IMR-90 (cell line): ENCODE results near the gene COLEC11. TPM values are rescaled to one million over a fixed set of nuclear protein-coding genes. Genes with fewer than 3 reads are reported as not detected.

Source experiments
- ATAC-seq: fragments of 200-7000 bp; cut with Tn5 transposase; 2 replicates; pipeline ENCODE4 v1.9.1; 2020; ENCODE audit warnings: low read depth, mild to moderate bottlenecking, moderate library complexity
- BruUV-seq: library from RNA; stranded (reverse); fragments of 400-500 nt; replicated peaks from 2 replicates; lab custom pipeline; 2021; lab: Mats Ljungman, UMichigan
- CTCF ChIA-PET: fragments of 300-600 bp; formaldehyde crosslinking; extraction: SDS; loops from one replicate; lab custom pipeline; 2021; ENCODE audit warnings: antibody characterized with exemption; lab: Yijun Ruan, JAX
- POLR2A ChIA-PET: fragments of 300-600 bp; sonication (Branson Sonifier 250); formaldehyde crosslinking; loops from one replicate; lab custom pipeline; 2022; ENCODE audit warnings: antibody characterized with exemption; ENCODE audit not compliant: unreplicated experiment; lab: Charles Lee
- DNase-seq: peaks from one replicate; pipeline ENCODE4 v3.0.0; 2013
- H2AFZ ChIP-seq: replicated peaks from 2 replicates; pipeline ENCODE3; 2013; ENCODE audit warnings: low read length, mild to moderate bottlenecking; ENCODE audit not compliant: poor library complexity
- H2AK5ac ChIP-seq: 2 replicates; pipeline ENCODE4 v1.6.1; 2013; ENCODE audit warnings: low read depth, low read length, inconsistent platforms
- H2AK9ac ChIP-seq: replicated peaks from 2 replicates; pipeline ENCODE3; 2013; ENCODE audit warnings: mild to moderate bottlenecking, low read depth, low read length, moderate library complexity; ENCODE audit not compliant: poor library complexity
- H2BK120ac ChIP-seq: 2 replicates; pipeline ENCODE4 v1.6.1; 2013; ENCODE audit warnings: low read depth, low read length, inconsistent platforms
- H2BK15ac ChIP-seq: 3 replicates; pipeline ENCODE4 v1.6.1; 2013; ENCODE audit warnings: low read depth, low read length, inconsistent platforms
- H2BK20ac ChIP-seq: 2 replicates; pipeline ENCODE4 v1.6.1; 2013; ENCODE audit warnings: low read depth, mild to moderate bottlenecking, inconsistent platforms, low read length, moderate library complexity
- H2BK5ac ChIP-seq: 2 replicates; pipeline ENCODE4 v1.6.1; 2013; ENCODE audit warnings: mild to moderate bottlenecking, low read depth, low read length, inconsistent platforms; ENCODE audit not compliant: poor library complexity, severe bottlenecking
- H3K14ac ChIP-seq: replicated peaks from 2 replicates; pipeline ENCODE4 v1.6.1; 2013; ENCODE audit warnings: low read depth, low read length, inconsistent platforms
- H3K18ac ChIP-seq: 2 replicates; pipeline ENCODE4 v1.6.1; 2013; ENCODE audit warnings: low read depth, low read length, control low read depth
- H3K23ac ChIP-seq: 2 replicates; pipeline ENCODE4 v1.6.1; 2013; ENCODE audit warnings: low read depth, low read length, inconsistent platforms
- H3K27ac ChIP-seq: 2 replicates; pipeline ENCODE4 v1.5.1; 2013; ENCODE audit warnings: mild to moderate bottlenecking, control low read depth, low read length; ENCODE audit not compliant: insufficient read depth
- H3K27me3 ChIP-seq: 2 replicates; pipeline ENCODE4 v1.6.1; 2013; ENCODE audit warnings: low read length; ENCODE audit not compliant: control insufficient read depth, insufficient read depth
- H3K36me3 ChIP-seq: 2 replicates; pipeline ENCODE4 v1.6.1; 2013; ENCODE audit warnings: low read length, mixed read lengths; ENCODE audit not compliant: control insufficient read depth, insufficient read depth
- H3K4ac ChIP-seq: 2 replicates; pipeline ENCODE4 v1.6.1; 2013; ENCODE audit warnings: low read depth, low read length, inconsistent platforms
- H3K4me1 ChIP-seq: 2 replicates; pipeline ENCODE4 v1.6.1; 2013; ENCODE audit warnings: low read length, mixed read lengths; ENCODE audit not compliant: control insufficient read depth, insufficient read depth
- H3K4me2 ChIP-seq: 2 replicates; pipeline ENCODE4 v1.6.1; 2013; ENCODE audit warnings: low read depth, mild to moderate bottlenecking, control low read depth, low read length, moderate library complexity
- H3K4me3 ChIP-seq: 2 replicates; pipeline ENCODE4 v1.5.1; 2013; ENCODE audit warnings: low read depth, mild to moderate bottlenecking, control low read depth, low read length, moderate library complexity; ENCODE audit not compliant: insufficient read depth
- H3K56ac ChIP-seq: 2 replicates; pipeline ENCODE4 v1.6.1; 2013; ENCODE audit warnings: low read length, inconsistent platforms; ENCODE audit not compliant: insufficient read depth; ENCODE audit errors: extremely low read depth
- H3K79me1 ChIP-seq, 2 experiments: 2 replicates each; pipeline ENCODE4 v1.6.1; 2013; ENCODE audit warnings: low read length in 2 of 2, inconsistent platforms in 1 of 2, low read depth in 1 of 2
- H3K9ac ChIP-seq: 2 replicates; pipeline ENCODE4 v1.6.1; 2013; ENCODE audit warnings: low read depth, low read length, control low read depth
- H3K9me1 ChIP-seq: 2 replicates; pipeline ENCODE4 v1.6.1; 2013; ENCODE audit warnings: low read length, inconsistent platforms; ENCODE audit not compliant: insufficient read depth
- H3K9me3 ChIP-seq: 2 replicates; pipeline ENCODE4 v1.6.1; 2013; ENCODE audit warnings: low read length; ENCODE audit not compliant: control insufficient read depth, insufficient read depth
- H4K20me1 ChIP-seq: 2 replicates; pipeline ENCODE4 v1.6.1; 2013; ENCODE audit warnings: low read length, inconsistent platforms; ENCODE audit not compliant: insufficient read depth
- H4K5ac ChIP-seq: 2 replicates; pipeline ENCODE4 v1.6.1; 2013; ENCODE audit warnings: mild to moderate bottlenecking, low read depth, low read length, control low read depth
- H4K8ac ChIP-seq, 2 experiments: 2 replicates each; pipeline ENCODE4 v1.6.1; 2013; ENCODE audit warnings: low read depth in 2 of 2, low read length in 2 of 2, control low read depth in 1 of 2, inconsistent platforms in 1 of 2
- H4K91ac ChIP-seq: 2 replicates; pipeline ENCODE4 v1.6.1; 2013; ENCODE audit warnings: low read depth, low read length, inconsistent platforms; ENCODE audit not compliant: insufficient read depth
- NFE2L2 ChIP-seq: fragments of 150-350 bp; IDR thresholded peaks from 2 replicates; pipeline ENCODE4 v1.6.1; 2016; ENCODE audit warnings: low read depth, mild to moderate bottlenecking, low read length
- USF2 ChIP-seq: fragments of 150-350 bp; IDR thresholded peaks from 2 replicates; pipeline ENCODE4 v1.6.1; 2017; ENCODE audit warnings: mild to moderate bottlenecking, antibody characterized with exemption, low read length, low read depth
- WGBS, 2 experiments: methylation state at CpG; one replicate each; pipeline versions ENCODE4 v1.1.5 to v1.1.7; 2013; ENCODE audit warnings: missing lambda C conversion rate in 2 of 2; ENCODE audit not compliant: insufficient read length in 1 of 2; ENCODE audit errors: extremely low coverage in 2 of 2; 5-methylcytosine and 5-hydroxymethylcytosine counted together
- dilution Hi-C: fragments of 300-500 bp; cut with HindIII; formaldehyde crosslinking; loops from one replicate; pipeline ENCODE4 v1.14.3; 2018; ENCODE audit warnings: low sequenced_read_pairs; ENCODE audit not compliant: unreplicated experiment
- in situ Hi-C: fragments of 300-500 bp; cut with MboI; formaldehyde crosslinking; loops from 3 replicates; pipeline ENCODE4 v1.14.3; 2019; ENCODE audit warnings: low sequenced_read_pairs, inconsistent platforms, mixed read lengths
- intact Hi-C: fragments of 100-400 bp; cut with micrococcal nuclease; formaldehyde crosslinking; loops from 2 replicates; pipeline ENCODE4 v1.10.0; 2022
- polyA plus RNA-seq, 3 experiments: library from polyadenylated mRNA; depleted of rRNA; stranded (reverse); fragments of >200 nt; gene quantifications; 2 replicates each; pipeline ENCODE4 v1.2.3, GENCODE V29; 2012; ENCODE audit warnings: low replicate concordance in 1 of 3
- total RNA-seq: library from RNA; depleted of rRNA; stranded (reverse); fragments of >200 nt; gene quantifications from 2 replicates; pipeline ENCODE4 v1.2.3, GENCODE V29; 2012
- TF ChIP-seq, protein P1 (sequence below): conservative IDR thresholded peaks from 2 replicates; pipeline ENCODE4 v1.5.1; 2012; ENCODE audit warnings: mild to moderate bottlenecking, low read depth, low read length, improper control_type of control experiment

The COLEC11 gene
- total and polyA plus RNA-seq, 2 of the 4 experiments (the other 2 are of a cell fraction) = under 0.01 to 0.24 TPM

DNA sequence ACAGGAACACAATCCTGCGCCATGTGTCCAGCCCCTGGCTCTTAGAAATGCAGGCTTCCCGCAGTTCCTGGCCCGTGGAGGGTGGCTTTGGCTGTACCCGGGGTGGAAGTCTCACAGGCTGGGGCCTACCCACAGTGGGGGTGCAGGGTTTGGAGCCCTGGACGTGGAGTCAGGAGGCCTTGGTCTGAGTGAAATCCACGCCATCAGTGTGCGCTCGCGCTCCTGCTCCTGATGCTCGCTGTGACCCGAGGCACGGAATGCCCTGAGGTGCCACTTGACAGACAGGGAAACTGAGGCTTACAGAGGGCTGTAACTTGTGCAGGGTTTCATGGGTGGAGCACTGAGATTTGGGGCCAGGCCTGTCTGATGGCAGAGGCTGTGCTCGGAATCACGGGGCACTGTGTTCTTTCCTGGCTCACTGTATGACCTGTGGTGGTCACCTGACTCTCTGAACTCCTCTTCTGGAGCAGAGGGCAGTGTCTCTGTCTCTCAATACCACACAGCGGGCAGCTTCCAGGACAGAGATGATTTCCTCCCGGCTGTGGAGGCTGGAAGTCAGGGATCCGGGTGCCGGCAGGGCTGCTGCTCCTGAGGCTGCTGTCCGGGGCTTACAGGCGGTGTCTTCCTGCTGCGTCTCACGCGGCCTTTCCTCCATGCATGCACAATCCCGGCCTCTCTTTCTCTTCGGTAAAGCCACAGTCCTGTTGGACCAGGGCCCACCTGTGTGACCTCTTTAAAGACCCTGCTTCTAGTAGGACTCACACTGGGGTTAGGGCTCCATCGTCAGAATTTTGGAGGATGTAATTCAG, 37.1 kb downstream of the COLEC11 start:
- H3K4ac ChIP-seq = no peak overlapping the region
- in situ Hi-C loops (no loop called here), dilution Hi-C loops (no loop called here), intact Hi-C loops (loop anchor here (5.0 kb wide), 1 partner anchor 35 kb away; the partner anchor contains the start of gene COLEC11)
- no peak overlapping the region for H2BK120ac ChIP-seq
- no peak overlapping the region for H2BK5ac ChIP-seq
- no peak overlapping the region for H3K56ac ChIP-seq
- DNase-seq = no peak
- no peak overlapping the region for H3K27ac ChIP-seq
- no peaks in the 10 kb centered on the region for H3K36me3 ChIP-seq
- no peak overlapping the region for H3K4me2 ChIP-seq
- H3K4me3 ChIP-seq = no peak overlapping the region
- no peak overlapping the region for H2AFZ ChIP-seq
- H4K8ac ChIP-seq = no peak overlapping the region
- H3K4me1 ChIP-seq = peaks cover 5% of the 10 kb centered on the region; the same call in 1 of the 2 replicates
- no peak overlapping the region for H2AK5ac ChIP-seq
- no peak overlapping the region for H2AK9ac ChIP-seq
- no peak overlapping the region for H2BK15ac ChIP-seq
- H3K18ac ChIP-seq = no peak overlapping the region
- POLR2A ChIA-PET = no interaction called here
- CTCF ChIA-PET = no interaction called here
- WGBS, 2 experiments = 90% methylated on average over 21 of the region's 26 CpGs; no CpG with 5 or more reads in 1 of the 2 experiments
- H3K9me1 ChIP-seq = peaks cover 6% of the 10 kb centered on the region
- TF ChIP-seq NFE2L2 = no peak
- no peak for TF ChIP-seq USF2
- TF ChIP-seq, protein P1, sequence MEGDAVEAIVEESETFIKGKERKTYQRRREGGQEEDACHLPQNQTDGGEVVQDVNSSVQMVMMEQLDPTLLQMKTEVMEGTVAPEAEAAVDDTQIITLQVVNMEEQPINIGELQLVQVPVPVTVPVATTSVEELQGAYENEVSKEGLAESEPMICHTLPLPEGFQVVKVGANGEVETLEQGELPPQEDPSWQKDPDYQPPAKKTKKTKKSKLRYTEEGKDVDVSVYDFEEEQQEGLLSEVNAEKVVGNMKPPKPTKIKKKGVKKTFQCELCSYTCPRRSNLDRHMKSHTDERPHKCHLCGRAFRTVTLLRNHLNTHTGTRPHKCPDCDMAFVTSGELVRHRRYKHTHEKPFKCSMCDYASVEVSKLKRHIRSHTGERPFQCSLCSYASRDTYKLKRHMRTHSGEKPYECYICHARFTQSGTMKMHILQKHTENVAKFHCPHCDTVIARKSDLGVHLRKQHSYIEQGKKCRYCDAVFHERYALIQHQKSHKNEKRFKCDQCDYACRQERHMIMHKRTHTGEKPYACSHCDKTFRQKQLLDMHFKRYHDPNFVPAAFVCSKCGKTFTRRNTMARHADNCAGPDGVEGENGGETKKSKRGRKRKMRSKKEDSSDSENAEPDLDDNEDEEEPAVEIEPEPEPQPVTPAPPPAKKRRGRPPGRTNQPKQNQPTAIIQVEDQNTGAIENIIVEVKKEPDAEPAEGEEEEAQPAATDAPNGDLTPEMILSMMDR = no peak
- no peaks in the 10 kb centered on the region for H4K20me1 ChIP-seq
- no peak overlapping the region for H3K14ac ChIP-seq
- no peak overlapping the region for H4K91ac ChIP-seq
- H4K5ac ChIP-seq = no peak overlapping the region
- no peak for ATAC-seq
- H3K23ac ChIP-seq = no peak overlapping the region
- H3K27me3 ChIP-seq = peaks cover 4% of the 10 kb centered on the region; the same call in 1 of the 2 replicates
- no TSS peak for BruUV-seq
- no peaks in the 10 kb centered on the region for H3K9me3 ChIP-seq
- H2BK20ac ChIP-seq = no peak overlapping the region
- no peaks in the 10 kb centered on the region; a peak in 1 of 4 replicates for H3K79me1 ChIP-seq
- no peak overlapping the region for H3K9ac ChIP-seq
